AG04449 (cell line): ENCODE measurements around the gene NPLOC4.

Experiments
- CTCF ChIA-PET: fragments of 350-600 bp; formaldehyde crosslinking; extraction: SDS; loops from one replicate; lab custom pipeline; 2021; ENCODE audit warnings: antibody characterized with exemption; lab: Yijun Ruan, JAX
- POLR2A ChIA-PET: fragments of 400-600, 350-600 bp; formaldehyde crosslinking; extraction: SDS; loops from one replicate; lab custom pipeline; 2020; ENCODE audit warnings: antibody characterized with exemption, inconsistent platforms; lab: Yijun Ruan, JAX
- DNase-seq: peaks from one replicate; pipeline ENCODE4 v3.0.0-alpha.2; 2010; ENCODE audit warnings: low read depth, low spot score
- H3K4me3 ChIP-seq: 2 replicates; pipeline ENCODE4 v1.5.1; 2011; ENCODE audit warnings: low read depth, mild to moderate bottlenecking, control low read depth, low read length
- TF ChIP-seq, protein P1 (sequence below): IDR thresholded peaks from one replicate; pipeline ENCODE4 v1.5.1; 2011; ENCODE audit warnings: mild to moderate bottlenecking, moderate library complexity, low read length, control low read depth, inconsistent platforms; ENCODE audit not compliant: insufficient read depth; ENCODE audit errors: missing control alignments

NPLOC4 gene

GRCh38 chr17:81660441-81660840 lies 23.5 kb upstream of the NPLOC4 start:
- CTCF ChIA-PET: interaction anchor here (1.1 kb wide), 1 partner anchor 10 kb away, joined by 5 read pairs; no protein-coding TSS in a partner anchor
- POLR2A ChIA-PET: no interaction called here
- TF ChIP-seq, protein P1, sequence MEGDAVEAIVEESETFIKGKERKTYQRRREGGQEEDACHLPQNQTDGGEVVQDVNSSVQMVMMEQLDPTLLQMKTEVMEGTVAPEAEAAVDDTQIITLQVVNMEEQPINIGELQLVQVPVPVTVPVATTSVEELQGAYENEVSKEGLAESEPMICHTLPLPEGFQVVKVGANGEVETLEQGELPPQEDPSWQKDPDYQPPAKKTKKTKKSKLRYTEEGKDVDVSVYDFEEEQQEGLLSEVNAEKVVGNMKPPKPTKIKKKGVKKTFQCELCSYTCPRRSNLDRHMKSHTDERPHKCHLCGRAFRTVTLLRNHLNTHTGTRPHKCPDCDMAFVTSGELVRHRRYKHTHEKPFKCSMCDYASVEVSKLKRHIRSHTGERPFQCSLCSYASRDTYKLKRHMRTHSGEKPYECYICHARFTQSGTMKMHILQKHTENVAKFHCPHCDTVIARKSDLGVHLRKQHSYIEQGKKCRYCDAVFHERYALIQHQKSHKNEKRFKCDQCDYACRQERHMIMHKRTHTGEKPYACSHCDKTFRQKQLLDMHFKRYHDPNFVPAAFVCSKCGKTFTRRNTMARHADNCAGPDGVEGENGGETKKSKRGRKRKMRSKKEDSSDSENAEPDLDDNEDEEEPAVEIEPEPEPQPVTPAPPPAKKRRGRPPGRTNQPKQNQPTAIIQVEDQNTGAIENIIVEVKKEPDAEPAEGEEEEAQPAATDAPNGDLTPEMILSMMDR: no peak
- H3K4me3 ChIP-seq: no peak overlapping the region
- no peak for DNase-seq

GRCh38 chr17:81659038-81659437 lies 22.1 kb upstream of the NPLOC4 start:
- H3K4me3 ChIP-seq: no peak overlapping the region
- no peak for DNase-seq
- CTCF ChIA-PET: interaction anchor here (1.0 kb wide), 1 partner anchor 25 kb away, joined by 3 read pairs; the partner anchor contains the start of genes ARL16 and HGS
- POLR2A ChIA-PET: no interaction called here
- TF ChIP-seq, protein P1: no peak

DNA sequence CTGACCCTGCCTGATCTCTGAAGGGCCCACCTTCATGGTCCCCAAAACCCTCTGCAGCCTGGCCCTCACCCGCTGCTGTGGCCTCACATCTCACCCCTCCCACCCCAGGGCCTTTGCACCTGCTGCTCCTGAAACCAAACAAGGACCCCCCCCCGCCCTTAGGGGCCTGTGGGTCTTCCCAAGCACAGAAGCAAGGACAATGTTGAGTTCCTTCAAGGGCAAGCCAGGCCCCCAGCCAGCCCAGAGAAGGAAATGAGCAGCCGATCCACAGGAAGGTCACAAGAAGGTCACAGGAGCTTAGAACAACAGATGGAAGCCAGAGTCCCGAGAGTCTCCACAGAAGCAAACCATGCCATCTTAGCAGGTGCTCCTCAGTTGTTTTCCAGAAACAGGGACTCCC lies 19.9 kb upstream of the NPLOC4 start:
- no peak overlapping the region for H3K4me3 ChIP-seq
- ChIA-PET POLR2A (interaction anchor here (0.6 to 1.5 kb wide), 2 partner anchors 10 to 15 kb away, joined by 3 to 7 read pairs; partner anchors contain the start of genes CCDC137 and OXLD1), CTCF (no interaction called here)
- TF ChIP-seq, protein P1: no peak
- DNase-seq: no peak

DNA sequence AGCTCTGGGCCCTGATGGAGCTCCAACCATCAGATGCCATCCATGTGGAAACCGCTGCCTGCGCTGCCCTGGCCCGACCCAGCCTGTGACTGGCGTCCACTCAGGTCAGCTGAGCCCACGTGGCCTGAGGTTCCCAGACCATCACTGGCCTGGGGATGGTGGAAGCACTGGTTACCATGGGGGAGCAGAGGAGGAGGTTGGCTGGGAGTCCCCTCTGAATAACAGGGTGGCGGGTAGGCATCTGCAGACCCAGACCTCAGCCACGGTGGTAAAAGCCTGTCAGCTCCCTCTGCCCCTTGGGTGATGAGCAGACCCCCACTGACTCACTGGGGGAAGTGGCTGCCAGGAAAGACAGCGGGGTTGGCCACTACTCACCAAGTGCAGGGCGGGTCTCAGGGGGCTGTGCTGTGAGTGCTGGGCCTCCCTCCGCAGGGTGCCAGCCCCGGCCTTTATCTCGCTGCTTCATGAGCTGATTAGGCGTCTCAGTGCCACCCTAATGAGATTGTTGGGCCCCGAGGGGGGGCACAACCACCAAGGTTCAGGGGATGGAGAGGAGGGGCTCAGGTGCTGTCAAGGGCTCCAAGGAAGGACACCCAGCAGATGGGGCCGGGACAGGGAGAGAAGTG lies 19.3 kb upstream of the NPLOC4 start, which contains the start of gene PDE6G:
Gene PDE6G (minus strand): TSS at position 425 of the 626 bp plus-strand sequence. CDS start 3,237 bp downstream, outside the sequence.
- DNase-seq: no peak
- POLR2A ChIA-PET: interaction anchor here (0.6 to 1.5 kb wide), 3 partner anchors 9 to 14 kb away, joined by 3 to 7 read pairs (median 4); partner anchors contain the start of genes CCDC137 and OXLD1
- CTCF ChIA-PET: no interaction called here
- no peak within 1 kb of the TSS for H3K4me3 ChIP-seq
- TF ChIP-seq, protein P1: no peak

DNA sequence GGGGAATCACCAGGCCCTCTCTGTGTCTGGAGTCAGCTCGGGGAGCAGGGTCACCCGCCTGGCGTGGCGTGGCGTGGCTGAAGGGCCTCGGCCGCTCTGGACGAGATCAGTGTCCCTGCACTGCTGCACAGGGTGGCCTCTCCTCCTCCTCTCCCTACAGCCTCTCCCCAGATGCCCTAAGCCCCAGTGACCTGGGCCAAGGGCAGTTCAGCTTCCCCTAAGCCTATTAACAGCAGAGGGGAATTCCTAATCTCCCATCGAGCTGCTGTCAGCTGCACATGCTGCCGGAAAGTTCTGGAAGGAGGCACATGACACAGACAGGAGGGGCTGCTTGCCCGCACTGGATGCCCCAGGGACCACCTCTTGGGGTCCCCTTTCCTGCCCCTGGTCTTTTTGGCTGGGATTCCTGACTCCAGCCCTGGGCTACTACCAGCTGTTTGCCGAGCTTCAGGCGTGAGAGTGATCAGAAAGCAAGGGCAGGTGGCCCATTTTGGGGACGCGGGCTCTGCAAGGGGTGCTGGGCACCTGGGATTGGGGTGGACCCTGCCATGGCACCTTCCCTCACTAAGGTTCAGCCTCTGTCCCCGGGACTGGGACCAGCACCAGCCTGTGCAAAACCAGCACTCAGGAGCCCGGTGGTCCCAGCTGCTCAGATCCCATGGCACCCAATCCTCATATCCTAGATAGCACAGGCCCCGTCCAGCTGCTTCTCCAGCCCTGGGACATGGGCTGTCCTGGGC lies 18.6 kb upstream of the NPLOC4 start:
- TF ChIP-seq, protein P1: no peak

More for the DNA sequence above, 18.6 kb upstream of the NPLOC4 start:
- ChIA-PET CTCF (no interaction called here), POLR2A (interaction anchor here (1.4 kb wide), 1 partner anchor 9 kb away, joined by 4 read pairs; no protein-coding TSS in a partner anchor)
- H3K4me3 ChIP-seq: no peak overlapping the region
- DNase-seq: no peak
